Stimulated activated naive CD8-positive, alpha-beta T cell treated with anti-CD3 and anti-CD28 coated beads, Interleukin-15, amount 100 ng/mL, for 72 hours (primary cell): Measurements from ENCODE around the gene SYT12.
"Not testable (repeated sequence)": the region's sequence is repeated elsewhere in the genome, so short reads cannot be mapped to it uniquely, and the experiment has no call there.

ENCODE experiments used
- ATAC-seq: fragments of 150-1000 bp; cut with Tn5 transposase; 2 replicates; pipeline ENCODE4 v1.10.0; 2021; ENCODE audit warnings: mild to moderate bottlenecking, moderate library complexity
- DNase-seq, 2 donors: peaks; one replicate each; pipeline ENCODE4 v3.0.0; 2021 to 2022
- H3K27ac Mint-ChIP-seq, 2 donors: one replicate each; pipeline ENCODE4 v1.8.0; 2022; ENCODE audit warnings: mild to moderate bottlenecking in 2 of 2, mixed read lengths in 2 of 2, moderate library complexity in 2 of 2
- H3K27me3 Mint-ChIP-seq: one replicate; pipeline ENCODE4 v1.8.0; 2022; ENCODE audit warnings: mixed read lengths
- H3K4me1 Mint-ChIP-seq: one replicate; pipeline ENCODE4 v1.8.0; 2022; ENCODE audit warnings: mild to moderate bottlenecking, mixed read lengths
- H3K4me3 Mint-ChIP-seq, 2 donors: one replicate each; pipeline ENCODE4 v1.8.0; 2022; ENCODE audit warnings: mild to moderate bottlenecking in 2 of 2, mixed read lengths in 2 of 2, moderate library complexity in 1 of 2
- H3K9me3 Mint-ChIP-seq, 2 donors: one replicate each; pipeline ENCODE4 v1.8.0; 2022; ENCODE audit warnings: mixed read lengths in 2 of 2

SYT12 gene

GRCh38 chr11:66987158-66987620 lies 35.7 kb upstream of the SYT12 start:
- no peak overlapping the region for H3K27ac Mint-ChIP-seq
- ATAC-seq (no peak), DNase-seq (no peak)
- no peak overlapping the region for H3K4me3 Mint-ChIP-seq
- peaks cover 48% of the 10 kb centered on the region for H3K27me3 Mint-ChIP-seq
- peaks cover 16% of the 10 kb centered on the region for H3K4me1 Mint-ChIP-seq
- H3K9me3 Mint-ChIP-seq = no peaks in the 10 kb centered on the region

DNA sequence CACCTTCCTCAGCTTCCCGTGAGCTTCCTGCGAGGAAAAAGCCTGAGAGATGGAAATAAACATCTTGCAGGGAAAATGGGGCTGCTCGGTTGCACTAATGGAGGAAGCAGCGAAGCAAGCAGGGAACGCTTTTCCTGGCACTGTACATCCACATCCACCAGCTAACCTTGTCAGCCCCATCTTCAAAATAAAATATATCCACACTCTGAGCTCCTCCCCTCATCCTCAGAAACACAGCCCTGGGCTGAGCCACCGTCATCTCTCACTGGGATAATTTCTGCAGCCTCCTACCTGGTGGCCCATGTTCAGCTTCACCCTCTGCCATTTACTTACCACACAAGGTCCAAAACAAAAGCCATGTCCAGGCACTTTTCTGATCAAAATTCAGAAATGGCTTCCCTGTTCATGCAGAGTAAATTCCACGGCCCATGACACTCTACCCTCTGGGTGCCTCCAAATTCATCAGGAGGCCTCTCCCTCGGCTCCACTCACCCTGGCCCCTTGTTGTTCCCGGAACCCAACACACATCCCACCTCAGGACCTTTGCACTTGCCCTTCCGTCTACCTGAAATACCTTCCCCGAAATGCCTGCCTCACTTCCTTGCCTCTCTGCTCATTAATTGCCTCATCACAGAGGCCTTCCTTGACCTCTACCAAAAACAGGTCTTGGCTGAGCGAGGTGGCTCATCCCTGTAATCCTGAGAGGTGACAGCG lies 34.9 kb upstream of the SYT12 start:
- no peaks in the 10 kb centered on the region for H3K9me3 Mint-ChIP-seq
- peaks cover 42% of the 10 kb centered on the region for H3K27me3 Mint-ChIP-seq
- no peak overlapping the region for H3K4me3 Mint-ChIP-seq
- DNase-seq (no peak), ATAC-seq (no peak)
- H3K4me1 Mint-ChIP-seq = peaks cover 9% of the 10 kb centered on the region
- H3K27ac Mint-ChIP-seq = no peak overlapping the region

GRCh38 chr11:66988741-66989140 lies 34.2 kb upstream of the SYT12 start:
- H3K4me3 Mint-ChIP-seq, DNase-seq, ATAC-seq, H3K9me3 Mint-ChIP-seq, H3K4me1 Mint-ChIP-seq, H3K27ac Mint-ChIP-seq: not testable (repeated sequence)
- peaks cover 44% of the 10 kb centered on the region for H3K27me3 Mint-ChIP-seq

- ATAC-seq, H3K4me1 Mint-ChIP-seq, H3K9me3 Mint-ChIP-seq, H3K4me3 Mint-ChIP-seq, DNase-seq, H3K27ac Mint-ChIP-seq: not testable (repeated sequence)
- peaks cover 38% of the 10 kb centered on the region for H3K27me3 Mint-ChIP-seq
Measured at GRCh38 chr11:66989360-66989759, 33.6 kb upstream of the SYT12 start.

DNA sequence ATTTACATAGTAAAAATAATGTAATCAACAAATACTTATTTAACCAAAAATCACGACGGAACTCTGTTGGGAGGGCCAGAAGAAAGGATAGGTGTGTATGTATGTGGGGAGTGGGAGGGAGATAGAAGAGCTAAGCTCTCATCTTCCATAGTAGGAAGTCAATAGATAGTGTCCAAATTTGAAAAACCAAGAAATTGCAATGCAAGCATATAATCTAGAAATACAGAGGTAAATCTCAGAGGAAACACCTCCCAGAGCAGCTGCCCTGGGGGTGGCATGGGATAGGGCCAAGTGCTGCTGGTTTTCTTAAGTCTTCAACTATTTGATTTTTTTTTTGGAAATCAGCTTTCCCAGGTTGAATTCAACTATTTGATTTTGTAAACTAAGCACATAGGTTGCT lies 30.9 kb upstream of the SYT12 start:
- Mint-ChIP-seq H3K27me3 (peaks cover 20% of the 10 kb centered on the region), H3K4me1 (peaks cover 7% of the 10 kb centered on the region), H3K9me3 (no peaks in the 10 kb centered on the region)

DNA sequence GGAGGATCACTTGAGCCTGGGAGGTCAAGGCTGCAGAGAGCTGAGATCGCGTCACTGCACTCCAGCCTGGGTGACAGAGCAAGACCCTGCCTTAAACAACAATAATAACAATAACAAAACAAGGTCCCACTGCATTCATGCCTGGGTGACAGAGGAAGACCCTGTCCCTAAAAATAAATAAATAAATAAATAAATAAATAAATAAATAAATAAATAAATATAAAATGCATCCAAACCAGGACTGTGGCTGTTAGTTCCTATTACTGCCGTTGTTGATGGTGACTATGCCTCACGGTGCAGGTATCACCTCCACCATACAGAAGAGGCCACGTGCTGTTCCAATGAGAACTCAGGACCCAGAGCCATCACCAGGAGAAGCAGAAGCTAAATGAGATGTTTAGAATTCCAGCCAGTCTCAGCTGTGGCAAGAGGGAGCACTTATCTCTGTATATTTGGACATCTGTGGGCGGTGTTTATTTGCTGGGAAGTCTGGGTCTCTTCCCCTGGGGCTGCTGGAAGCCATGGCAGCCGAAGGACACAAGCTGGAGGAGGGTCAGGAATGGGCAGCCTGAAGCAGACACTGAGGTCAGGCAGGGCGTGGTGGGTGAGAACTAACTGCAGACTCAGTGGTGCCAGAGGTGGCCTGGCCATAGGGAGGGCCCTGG lies 26.2 kb upstream of the SYT12 start:
- Mint-ChIP-seq H3K4me1 (no peaks in the 10 kb centered on the region), H3K4me3 (no peak overlapping the region), H3K27me3 (peaks cover 19% of the 10 kb centered on the region), H3K9me3 (no peaks in the 10 kb centered on the region), H3K27ac (peak overlapping the region in 1 of 2 donors; percentile 35)
- no peak for DNase-seq
- ATAC-seq = no peak

More for the DNA sequence above, 30.9 kb upstream of the SYT12 start:
- no peak overlapping the region for H3K4me3 Mint-ChIP-seq
- no peak for DNase-seq
- no peak overlapping the region for H3K27ac Mint-ChIP-seq
- no peak for ATAC-seq

- Mint-ChIP-seq H3K27me3 (peaks cover 11% of the 10 kb centered on the region), H3K9me3 (no peaks in the 10 kb centered on the region), H3K27ac (no peak overlapping the region), H3K4me1 (no peaks in the 10 kb centered on the region), H3K4me3 (no peak overlapping the region)
- ATAC-seq = no peak
- DNase-seq = no peak
Measured at GRCh38 chr11:66999555-66999954, 23.4 kb upstream of the SYT12 start.

DNA sequence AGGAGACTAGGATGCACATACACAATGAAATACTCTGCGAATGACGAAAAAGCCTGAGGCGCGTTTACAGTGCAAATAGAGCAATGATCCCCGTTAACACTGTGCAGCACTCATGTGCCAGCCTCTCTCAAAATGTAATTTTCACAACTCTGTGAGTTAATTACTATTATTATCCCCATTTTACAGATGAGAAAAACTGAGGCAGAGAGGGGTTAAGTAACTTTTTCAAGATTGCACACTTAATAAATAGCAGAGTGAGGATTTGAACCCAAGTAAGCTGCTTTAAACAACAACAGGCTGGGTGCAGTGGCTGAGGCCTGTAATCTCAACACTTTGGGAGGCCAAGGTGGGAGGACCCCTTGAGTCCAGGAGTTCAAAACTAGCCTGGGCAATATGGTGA lies 21.6 kb upstream of the SYT12 start:
- DNase-seq (no peak), ATAC-seq (no peak)
- peaks cover 11% of the 10 kb centered on the region for H3K27me3 Mint-ChIP-seq
- H3K4me1 Mint-ChIP-seq = peaks cover 3% of the 10 kb centered on the region
- H3K9me3 Mint-ChIP-seq = no peaks in the 10 kb centered on the region
- H3K27ac Mint-ChIP-seq = no peak overlapping the region
- no peak overlapping the region for H3K4me3 Mint-ChIP-seq

DNA sequence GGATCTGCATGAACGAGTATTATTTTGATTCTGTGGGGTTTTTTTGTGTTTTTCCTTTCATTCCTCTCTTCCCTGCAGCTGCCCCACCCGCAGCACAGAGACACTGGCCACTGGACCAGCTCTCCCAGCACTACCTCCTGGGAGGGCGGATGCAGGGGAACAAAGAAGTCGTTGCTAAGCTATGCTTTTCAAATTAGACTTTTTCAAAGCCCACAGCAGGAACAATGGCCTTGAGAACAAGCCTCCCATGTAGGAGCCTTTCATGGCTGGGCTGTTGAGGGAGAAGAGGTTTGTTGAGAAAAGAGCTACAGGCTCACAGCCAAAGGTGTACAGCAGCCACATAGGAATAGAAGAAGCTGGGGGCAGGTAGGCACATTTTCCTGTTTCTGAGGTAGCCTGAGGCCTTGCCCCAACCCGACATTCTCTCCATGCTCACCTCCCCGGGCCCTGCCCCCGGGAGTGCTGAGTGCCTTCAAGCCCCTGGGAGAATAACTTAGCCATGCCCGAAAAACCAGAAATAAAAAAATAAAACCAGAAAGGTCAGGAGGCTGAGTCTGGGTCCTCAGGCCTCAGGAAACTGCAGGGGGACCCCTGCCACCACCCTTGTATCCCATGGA lies 20.5 kb upstream of the SYT12 start:
- ATAC-seq (no peak), DNase-seq (no peak)
- H3K4me3 Mint-ChIP-seq = no peak overlapping the region
- peaks cover 11% of the 10 kb centered on the region for H3K4me1 Mint-ChIP-seq
- H3K9me3 Mint-ChIP-seq = no peaks in the 10 kb centered on the region
- no peak overlapping the region for H3K27ac Mint-ChIP-seq
- H3K27me3 Mint-ChIP-seq = peaks cover 3% of the 10 kb centered on the region

DNA sequence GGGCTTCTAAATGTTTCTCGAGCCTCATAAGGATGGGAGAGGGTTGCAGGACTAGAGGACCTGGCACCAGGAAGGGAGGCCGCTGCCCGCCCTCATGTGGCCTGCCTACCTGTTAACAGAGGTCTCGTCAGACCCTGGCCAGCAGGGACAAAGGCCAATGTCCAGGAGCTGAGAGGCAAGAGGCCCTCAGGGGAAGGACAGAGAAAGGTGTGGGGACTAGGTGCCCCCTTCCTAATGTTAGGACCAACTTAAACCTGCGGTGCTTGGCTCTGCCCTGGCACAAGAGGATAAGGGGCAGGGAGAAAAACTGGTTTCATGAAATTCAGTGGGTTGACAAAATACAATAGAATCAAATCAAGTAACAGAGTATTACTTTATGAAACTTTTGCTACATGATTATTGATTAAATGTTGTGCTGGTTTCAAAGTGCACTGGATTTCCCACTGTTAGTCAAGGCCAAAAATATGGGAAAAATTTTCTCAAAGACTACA lies 20.0 kb upstream of the SYT12 start:
- Mint-ChIP-seq H3K4me1 (peaks cover 11% of the 10 kb centered on the region), H3K9me3 (no peaks in the 10 kb centered on the region), H3K27me3 (no peaks in the 10 kb centered on the region), H3K27ac (no peak overlapping the region), H3K4me3 (no peak overlapping the region)
- DNase-seq (no peak), ATAC-seq (no peak)

DNA sequence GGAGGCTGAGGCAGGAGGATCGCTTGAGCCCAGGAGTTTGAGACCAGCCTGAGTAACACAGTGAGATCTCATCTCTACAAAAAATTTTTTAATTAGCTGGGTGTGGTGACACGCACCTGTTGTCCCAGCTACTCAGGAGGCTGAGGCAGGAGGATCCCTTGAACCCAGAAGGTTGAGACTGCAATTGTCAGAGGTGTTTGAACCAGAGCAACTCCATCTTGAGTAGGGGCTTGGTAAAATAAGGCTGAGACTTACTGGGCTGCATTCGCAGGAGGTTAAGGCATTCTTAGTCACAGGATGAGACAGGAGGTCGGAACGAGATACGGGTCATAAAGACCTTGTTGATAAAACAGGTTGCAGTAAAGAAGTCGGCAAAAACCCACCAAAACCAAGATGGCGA lies 17.7 kb upstream of the SYT12 start:
- not testable (repeated sequence) for DNase-seq, H3K4me3 Mint-ChIP-seq, H3K27ac Mint-ChIP-seq, ATAC-seq, H3K27me3 Mint-ChIP-seq, H3K9me3 Mint-ChIP-seq
- H3K4me1 Mint-ChIP-seq = peaks cover 11% of the 10 kb centered on the region

DNA sequence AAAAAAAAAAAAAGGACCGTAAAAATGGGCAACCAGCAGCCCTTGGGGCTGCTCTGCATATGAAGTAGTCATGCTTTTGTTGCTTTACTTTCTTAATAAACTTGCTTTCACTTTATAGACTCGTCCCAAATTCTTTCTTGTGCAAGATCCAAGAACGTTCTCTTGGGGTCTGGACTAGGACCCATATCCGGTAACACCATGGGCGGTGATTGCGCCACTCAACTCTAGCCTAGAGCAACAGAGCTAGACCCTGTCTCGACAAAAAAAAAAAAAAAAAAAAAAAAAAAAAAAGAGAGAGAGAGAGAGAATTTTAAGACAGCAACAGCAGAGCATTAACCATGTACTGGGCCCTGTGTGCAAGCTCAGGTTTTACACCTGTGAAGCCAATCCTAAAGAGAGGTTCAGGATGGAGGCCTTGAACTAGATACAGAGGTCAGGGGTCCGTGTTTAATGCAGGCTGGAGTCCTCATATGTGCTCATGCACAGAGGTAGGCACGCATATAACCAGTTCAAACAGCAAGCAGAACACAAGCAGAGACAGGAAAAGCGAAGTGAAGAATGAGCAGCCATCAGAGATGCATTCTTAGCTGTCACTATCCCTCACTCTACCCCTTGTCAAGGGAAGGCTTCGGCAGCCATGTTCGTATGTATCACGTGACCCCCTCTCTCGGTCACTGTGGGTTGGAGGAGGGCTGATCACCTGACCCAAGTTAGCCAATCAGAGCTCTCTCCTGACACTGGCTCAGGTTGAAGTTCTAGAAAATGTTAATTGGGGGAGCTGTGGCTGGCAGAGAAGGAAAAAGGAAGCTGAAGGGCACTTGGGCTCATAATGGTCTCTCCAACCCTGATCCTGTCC lies 16.7 kb upstream of the SYT12 start:
- peak; percentile 45 for ATAC-seq
- H3K27ac Mint-ChIP-seq = no peak overlapping the region

GRCh38 chr11:67007126-67007525 lies 15.8 kb upstream of the SYT12 start:
- no peak overlapping the region for H3K27ac Mint-ChIP-seq
- H3K4me3 Mint-ChIP-seq = no peak overlapping the region
- ATAC-seq (no peak), DNase-seq (no peak)
- H3K4me1 Mint-ChIP-seq = peaks cover 11% of the 10 kb centered on the region
- no peaks in the 10 kb centered on the region for H3K9me3 Mint-ChIP-seq
- peaks cover 9% of the 10 kb centered on the region for H3K27me3 Mint-ChIP-seq

More for the DNA sequence above, 16.7 kb upstream of the SYT12 start:
- peaks cover 9% of the 10 kb centered on the region for H3K27me3 Mint-ChIP-seq
- no peaks in the 10 kb centered on the region for H3K9me3 Mint-ChIP-seq
- peak; percentile 17 to 52 for DNase-seq
- H3K4me3 Mint-ChIP-seq = no peak overlapping the region
- peaks cover 11% of the 10 kb centered on the region for H3K4me1 Mint-ChIP-seq

DNA sequence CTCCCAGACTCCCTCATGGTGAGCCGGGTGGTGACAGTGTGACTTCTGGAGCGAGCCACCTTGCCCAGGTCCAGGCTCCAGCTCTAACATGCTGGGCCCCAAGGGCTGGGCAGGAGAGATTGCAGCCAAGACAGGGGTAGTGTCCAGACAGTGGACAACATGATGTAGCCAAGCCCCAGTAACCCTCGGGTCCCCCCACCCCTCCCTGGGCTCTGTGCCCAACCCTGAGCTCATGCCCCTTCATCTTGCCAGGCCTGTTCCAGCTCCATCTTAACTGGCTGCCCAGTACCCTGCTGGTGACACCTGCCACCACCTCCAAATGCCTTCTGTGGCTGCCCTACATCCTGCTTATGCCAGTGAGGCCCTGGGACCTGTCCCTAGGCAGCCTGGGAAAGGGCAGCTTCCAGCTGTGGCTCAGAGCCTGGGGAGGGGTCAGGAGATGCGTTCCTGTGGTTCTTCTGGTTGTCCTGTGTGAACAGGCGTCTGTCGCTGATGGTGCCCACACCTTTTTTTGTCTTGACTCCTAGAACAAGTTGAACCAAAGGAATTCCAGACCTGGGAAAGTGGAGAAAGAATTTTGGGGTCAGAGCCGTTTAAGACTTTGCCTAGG lies 12.5 kb upstream of the SYT12 start:
- peaks cover 26% of the 10 kb centered on the region for H3K27me3 Mint-ChIP-seq
- no peak for ATAC-seq

GRCh38 chr11:67013511-67014045 lies 9.4 kb upstream of the SYT12 start:
- peaks cover under 1 to 2% of the 10 kb centered on the region in 2 donors for H3K9me3 Mint-ChIP-seq

More for the DNA sequence above, 12.5 kb upstream of the SYT12 start:
- Mint-ChIP-seq H3K27ac (no peak overlapping the region), H3K9me3 (no peaks in the 10 kb centered on the region), H3K4me3 (no peak overlapping the region), H3K4me1 (peaks cover 11% of the 10 kb centered on the region)
- DNase-seq = no peak

More at GRCh38 chr11:67013511-67014045, 9.4 kb upstream of the SYT12 start:
- Mint-ChIP-seq H3K4me3 (no peak overlapping the region), H3K27ac (peak overlapping the region in 1 of 2 donors; percentile 37), H3K27me3 (peaks cover 32% of the 10 kb centered on the region), H3K4me1 (no peaks in the 10 kb centered on the region)
- ATAC-seq = no peak
- no peak for DNase-seq
